ENCODE measurements around the gene ADCY3.

The ADCY3 gene

DNA sequence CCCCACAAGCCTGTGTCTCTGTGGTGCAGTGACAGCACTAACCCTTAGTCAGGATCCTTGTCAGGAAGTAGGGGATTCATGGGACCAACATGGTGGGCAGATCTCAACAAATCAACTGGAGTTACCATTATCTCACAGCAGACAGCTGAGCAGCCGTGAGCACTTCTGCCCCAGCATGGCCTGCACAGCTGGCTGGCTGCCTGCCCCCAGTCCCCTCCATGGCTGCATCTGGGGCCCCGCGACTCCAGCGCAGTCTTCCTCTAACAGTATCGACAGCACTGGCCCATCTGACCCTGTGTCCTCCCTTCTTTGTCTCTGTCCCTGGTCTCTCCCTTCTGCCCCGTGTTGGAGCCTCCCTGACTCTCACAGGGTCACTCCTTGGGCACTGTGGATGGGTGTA, 4.7 kb upstream of the ADCY3 start:
- no peak for DNase-seq

DNA sequence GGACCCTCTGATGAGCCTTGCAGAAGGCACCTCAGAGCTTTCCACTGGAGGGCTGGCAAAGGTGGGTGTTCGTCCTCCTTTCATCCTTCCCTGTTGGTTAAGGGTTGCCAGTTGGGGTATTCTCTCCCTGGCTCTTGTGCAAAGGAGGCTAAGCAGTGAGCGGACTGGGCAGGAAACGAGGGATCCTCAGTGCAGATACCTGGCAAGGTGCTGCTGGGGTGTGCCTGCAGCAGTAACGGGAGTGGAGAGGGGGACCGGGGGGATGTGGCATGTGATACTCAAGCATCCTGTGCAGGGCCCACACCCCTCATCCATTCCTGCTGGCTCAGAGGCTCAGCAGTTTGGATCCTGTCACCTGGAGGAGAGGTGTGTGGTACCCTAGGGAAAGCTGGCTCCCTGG, 4.2 kb upstream of the ADCY3 start:
- no peak for DNase-seq

DNA sequence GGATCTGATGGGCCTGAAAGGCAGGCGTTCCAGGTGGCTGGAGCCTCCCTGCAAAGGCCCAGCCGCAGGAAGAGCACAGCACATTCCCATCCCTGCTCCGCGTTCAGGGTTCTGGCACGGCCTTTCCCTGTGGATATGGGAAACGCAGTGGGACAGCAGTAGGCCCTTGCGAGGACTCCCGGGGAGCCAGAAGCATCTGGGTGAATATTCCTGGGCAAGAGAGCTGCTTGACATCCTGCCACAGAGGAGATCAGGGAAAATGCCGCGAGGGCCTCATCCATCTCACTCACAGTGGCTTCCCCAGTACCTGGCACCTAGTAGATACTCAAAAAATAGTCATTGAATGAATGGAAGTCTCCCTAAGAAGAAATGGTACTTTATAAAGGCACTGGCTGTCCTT, 3.1 kb upstream of the ADCY3 start:
- DNase-seq: no peak

DNA sequence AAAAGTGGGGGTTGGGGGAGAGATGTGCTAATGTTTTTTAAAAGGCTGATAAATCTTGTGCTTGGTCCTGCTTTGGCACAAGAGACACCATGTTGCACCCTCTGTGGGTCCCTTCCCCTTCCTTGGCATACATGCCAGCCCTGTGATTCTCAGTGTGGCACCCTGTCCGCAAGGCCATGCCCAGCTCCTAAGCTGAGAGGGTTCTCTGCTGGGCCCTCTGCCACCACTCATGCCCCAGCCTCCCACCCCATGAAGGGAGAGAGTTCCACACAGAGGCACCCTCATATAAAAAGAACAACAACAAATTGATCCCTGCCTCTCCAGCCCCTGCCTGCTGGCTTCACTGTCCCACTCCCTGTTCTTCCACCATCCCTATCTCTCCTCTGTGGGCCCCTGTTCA, 2.5 kb upstream of the ADCY3 start:
- DNase-seq: no peak

DNA sequence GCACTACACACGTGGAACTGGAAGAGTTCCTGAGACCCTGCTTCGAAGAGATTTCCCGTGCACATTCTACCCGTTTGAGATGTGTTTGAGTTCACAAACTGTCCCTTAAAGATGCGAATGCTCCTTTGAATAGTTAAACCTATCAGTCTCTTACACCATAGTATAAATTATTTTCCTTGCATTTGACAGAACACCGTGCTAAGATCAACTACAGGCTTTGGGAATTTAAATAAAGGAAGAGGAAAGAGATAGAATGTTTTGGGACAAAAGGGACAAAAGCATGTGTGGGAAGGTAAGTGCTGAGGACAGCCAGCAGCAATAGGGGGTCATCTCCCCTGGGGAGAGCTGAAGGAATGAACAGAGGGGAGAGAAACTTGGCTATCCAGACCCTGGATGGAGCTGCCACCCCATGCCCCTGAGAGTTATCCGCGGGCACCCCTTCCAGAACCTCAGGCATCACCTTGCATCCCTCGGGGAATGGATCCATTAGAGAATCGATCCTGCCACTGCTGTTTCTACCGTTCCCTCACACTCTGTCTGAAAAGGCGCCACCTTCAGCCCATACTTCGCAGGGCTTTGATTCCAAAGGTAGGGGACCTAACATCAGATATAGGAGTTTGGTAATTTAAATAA, 888 bp upstream of the ADCY3 start:
- no peak for DNase-seq

DNA sequence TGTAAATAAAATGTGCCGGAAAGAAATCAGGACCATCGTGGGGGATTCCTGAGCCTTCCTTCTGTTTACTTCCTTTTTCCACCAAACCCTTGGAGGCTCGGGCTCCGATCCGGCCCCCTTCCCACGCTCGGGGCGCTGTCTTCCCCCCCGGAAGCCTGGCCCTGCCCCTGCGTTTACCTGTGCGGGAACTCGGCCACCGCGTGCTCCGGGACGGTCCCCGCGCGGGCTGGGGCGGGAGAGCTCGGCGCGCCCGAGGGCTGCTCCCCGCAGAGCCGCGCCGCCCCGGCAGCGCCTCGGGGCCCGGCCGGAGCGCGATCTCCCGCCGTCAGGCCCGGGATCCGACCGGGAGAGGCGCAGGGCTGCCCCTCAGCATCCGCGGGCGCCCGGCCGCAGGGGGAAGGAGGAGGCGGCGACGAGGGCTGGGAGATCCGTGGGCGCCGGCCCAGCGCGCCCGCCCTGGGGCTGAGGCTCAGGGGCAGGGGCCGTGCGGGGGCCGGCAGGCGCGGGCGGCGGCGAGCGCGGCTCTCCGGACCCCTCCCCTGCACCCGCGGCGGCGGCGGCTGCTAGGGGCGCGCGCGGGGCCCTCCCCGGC, 435 bp downstream of the ADCY3 start:
- no peak for DNase-seq

DNA sequence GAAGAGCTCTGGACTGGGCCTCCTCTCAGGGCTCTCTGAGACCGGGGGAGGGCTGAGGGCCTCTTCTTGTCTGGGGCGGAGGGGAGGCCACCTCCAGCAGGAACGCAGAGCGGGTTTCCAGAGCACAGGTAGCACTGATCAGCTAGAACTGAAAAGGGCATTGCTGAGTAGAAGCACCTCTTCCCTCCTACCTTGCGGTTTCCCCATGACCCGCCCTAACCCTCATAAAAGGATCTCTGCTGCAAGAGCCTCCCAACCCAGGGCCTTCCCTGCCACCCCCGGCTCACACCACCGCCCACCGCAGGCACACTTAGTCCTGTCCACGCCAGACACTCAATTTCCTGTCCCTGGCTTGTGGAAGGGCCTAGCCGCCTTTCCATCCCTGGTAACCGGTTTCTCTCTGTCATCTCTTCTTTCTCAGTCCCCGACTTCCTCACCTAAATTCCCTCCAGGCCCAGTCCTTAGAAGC, 966 bp downstream of the ADCY3 start:
- no peak for DNase-seq

DNA sequence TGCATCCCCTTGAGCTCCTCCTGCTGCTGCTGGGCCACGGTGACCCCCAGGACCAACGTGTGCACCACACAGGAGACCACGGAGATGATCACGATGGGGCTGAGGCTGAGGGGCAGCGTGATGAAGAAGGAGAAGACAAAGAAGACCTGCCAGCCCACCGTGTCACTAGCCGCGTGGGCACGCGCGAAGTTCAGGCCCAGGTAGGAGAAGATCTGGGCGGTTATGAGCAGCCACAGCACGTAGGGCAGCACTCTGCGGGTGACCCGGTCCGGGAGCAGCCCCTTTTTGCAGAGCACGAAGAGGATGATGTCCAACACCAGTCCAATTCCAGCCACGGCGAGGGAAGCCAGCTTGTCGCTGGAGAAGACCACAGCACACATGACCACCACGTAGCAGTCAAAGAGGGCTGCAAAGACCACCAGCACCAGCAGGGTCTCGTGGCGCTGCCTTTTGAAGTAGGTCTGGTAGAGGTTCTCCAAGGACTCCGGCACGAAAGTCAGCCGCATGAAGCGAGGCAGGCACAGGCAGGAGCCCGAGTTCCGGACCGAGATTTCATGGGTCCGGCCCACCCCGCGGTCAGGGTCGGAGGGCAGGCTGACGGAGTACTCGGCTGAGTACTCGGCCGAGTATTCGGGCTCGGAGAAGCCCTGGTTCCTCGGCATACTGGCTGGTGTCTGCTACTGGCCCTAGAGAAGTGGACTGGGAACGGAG, 1.6 kb downstream of the ADCY3 start:
- no peak for DNase-seq

DNA sequence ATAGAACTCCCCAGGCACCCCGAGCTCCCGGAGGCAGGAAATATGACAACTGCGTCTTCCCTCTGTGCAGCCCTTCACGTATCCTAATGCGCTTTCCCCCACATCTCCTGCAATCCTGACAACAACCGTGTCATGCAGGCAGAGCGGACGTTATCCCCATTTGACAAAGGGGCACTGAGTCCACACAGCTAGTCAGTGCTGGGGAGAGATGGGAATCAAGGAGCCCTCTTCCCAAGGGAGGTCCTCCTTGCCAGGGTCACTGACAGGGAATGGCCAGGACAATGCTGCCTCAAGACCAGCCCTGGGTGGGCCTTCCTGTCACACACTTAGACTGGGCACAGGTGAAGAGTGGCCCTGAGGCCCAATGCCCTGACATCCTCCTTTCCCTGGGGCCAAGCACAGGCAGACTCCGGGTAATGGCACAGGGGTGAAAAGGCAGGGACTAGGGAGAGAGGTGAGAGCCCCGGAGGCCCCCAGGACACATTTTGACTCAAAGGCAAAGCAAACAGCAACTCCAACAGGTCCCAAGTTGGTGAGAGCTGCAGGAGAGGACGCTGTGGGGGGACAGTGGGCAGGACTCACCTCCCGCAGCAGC, 2.2 kb downstream of the ADCY3 start:
- DNase-seq: no peak

DNA sequence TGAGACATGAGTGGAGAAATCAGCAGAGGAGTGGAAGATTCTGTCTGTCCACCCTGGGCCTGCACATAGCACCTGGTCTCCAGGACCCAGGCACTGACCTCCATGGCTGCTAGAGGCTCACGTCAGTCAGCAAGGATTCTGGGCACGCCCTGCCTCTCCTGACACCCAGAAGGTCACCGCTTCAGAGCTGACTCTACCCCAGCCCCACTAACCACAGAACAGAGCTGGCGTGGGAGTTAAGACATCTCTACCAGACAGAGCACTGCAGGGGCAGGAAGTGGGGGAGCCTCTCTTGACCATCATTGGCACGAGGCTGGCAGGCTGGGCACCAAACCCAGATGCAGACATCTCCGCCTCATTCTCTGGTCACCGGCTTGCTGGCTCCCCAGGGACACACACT, 3.0 kb downstream of the ADCY3 start:
- no peak for DNase-seq

DNA sequence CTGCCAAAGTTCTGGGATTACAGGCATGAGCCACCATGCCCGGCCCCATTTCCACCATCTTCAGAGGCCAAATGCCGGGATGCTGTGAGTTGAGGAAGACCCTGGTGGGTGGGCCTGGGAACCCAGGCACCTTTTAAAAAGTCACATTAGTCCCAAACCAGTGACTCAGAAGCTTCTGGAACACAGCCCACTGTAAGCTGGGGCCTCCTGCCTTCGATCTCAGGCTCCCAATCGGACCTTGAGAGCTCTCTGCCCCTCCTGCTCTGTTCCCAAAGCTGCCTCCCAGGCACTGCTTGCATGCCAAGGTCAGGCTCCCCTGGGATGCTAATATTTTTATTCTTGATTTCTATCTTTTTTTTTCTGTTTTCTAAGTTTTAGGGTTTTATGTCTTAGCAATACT, 4.2 kb downstream of the ADCY3 start:
- no peak for DNase-seq

DNA sequence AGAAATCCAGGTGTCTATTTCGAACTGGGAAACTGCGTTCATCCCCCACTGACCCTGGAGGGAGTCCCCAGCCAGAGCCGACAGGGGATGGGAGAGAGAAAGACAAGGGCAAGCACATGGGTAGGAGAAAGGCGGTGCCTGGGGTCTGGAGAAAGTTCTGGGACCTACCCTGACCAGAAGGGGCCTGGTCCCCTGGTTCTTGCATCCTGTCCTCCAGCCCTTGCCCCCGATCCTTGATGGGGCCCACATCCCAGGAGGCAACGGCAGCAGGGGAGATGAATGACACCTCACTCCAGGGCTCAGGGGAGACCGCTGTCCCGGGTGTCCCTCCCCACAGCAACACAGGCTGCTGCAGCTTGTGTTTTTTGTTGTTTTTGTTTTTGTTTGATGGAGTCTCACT, 4.9 kb downstream of the ADCY3 start:
- DNase-seq: no peak

DNA sequence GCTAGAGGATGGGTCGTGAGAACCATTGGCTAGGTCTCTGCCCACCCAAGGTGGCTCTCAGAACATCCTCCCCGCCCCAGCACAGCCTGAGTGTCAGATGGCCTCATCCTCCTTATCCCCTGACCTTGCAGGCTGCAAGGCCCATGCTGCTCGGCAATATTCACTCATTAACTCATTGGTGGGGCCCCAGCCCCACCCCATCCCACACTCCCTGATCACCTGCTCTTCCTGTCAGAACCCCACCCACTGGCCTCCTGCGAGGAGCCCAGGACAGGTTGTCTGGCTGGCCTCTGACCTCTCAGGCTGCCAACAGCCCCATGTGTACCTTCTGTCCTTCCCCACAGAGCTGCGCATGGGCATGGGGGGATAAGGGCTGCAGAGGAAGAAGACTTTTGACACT, 5.3 kb downstream of the ADCY3 start:
- DNase-seq: no peak

DNA sequence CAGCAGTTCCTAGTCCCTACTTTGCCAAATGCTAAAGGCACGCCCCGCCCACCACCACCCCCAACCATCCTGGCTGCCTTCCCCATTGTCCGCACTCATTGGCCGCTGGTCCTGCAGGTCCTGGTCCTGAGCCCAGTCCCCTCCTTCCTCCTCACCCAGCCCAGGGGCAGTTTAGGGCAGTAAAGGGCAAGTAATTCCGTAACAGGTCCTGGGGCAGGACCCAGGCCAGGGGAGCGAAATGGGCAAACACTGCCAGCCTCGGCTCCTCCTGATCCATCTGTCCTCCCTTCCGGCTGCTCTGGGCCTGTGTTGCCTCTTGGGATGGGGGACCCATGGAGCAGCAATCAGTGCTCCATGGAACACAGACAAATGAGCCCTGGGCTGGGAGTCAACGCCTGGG, 6.1 kb downstream of the ADCY3 start:
- DNase-seq: no peak

DNA sequence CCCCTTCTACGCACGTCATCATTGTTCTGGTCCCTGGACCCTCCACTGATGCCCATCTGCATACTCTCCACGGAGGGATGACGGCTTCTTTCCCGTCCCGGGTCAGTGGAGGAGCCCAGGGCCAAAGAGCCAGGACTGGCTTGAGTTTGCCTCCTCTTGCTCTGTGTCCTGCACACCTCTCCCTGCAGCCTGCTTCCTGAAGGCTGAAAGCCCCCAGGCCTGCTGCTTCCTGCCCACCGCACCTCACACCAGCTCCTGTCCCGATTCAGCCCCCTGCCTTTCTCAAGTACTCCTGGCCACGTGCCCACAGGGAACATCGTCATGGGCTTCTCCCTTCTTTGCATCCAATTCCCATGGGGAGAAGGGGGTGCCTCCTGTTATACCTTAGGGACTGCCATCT, 7.1 kb downstream of the ADCY3 start:
- DNase-seq: no peak

DNA sequence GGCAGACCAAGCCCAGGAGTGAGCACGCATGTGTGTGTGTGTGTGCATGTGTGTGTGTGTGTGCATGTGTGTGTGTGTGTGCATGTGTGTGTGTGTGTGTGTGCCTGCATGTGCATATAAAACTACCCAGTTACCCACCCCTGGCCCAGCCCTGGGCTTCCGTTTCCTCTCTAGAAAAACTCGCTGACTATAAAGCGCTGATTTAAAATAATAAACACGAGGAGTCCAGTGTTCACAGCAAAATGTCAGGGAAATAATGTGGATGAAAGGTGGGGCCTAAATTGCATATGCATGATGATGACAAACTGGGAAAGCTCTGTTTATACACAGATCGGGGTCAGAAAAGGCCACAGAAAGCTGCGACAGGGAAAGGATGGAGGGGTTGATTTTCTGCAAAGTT, 7.5 kb downstream of the ADCY3 start:
- no peak for DNase-seq

DNA sequence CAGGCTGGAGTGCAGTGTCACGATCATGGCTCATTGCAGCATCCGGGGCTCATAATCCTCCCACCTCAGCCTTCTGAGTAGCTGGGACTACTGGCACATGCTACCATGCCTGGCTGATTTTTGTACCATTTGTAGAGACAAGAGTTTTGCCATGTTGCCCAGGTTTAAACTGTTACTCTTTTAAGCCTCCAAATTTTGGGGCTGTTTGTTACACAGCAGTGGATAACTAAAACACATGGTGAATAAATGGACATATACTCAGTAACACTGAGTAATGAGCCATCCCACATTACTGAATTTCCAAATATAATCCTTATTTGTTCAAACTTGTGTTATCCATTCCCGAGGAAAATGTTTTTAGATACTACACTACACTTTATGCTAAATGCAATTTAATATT, 9.8 kb downstream of the ADCY3 start:
- DNase-seq: no peak

DNA sequence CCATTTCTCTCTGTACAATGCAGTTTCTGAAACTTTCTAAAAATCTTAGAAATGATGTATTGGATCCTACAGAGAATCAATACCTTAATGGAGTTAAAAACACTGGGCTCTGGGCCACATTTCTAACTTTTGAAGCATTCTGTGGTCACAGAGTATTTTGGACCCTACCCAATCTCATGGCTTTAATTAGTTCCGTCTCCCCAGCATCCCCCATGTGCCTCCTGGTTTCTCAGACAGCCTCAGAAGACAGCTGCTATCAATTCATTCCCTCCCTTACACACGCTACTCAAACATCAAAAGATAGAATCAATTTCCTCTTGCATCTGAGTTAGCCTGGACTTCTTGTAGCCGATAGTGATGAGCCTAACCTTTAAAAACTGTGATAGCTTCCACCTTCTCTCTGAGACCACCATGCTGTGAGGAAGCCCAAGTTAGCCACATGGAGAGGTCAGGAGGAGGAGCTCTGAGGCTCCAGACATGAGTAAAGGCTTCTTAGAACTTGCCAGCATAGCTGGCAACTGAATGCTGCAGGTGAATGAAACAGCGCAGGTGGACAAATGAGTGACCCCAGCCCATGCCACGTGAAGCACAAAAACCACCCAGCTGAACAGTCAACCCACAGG, 10.4 kb downstream of the ADCY3 start:
- DNase-seq: no peak

DNA sequence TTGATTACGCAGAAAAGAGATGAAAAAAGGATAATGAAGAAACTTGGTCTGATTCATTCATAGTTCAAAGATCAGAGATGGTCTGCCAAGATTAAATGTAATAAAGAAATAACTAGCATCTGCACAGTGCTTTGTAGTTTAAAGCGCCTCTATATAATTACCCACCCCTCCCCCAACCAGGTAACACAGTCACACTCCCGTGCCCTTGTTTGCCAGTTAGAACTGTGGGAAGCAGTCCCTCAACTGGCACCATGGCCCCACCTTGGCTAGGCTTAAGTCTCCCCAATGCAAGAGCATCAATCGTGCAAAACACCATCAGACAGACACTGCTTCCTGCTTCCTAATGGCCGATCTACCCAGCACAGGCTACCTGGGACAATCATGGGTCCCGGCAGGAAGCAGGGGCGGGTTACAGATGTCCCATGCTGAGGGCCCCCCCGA, 11.6 kb downstream of the ADCY3 start:
- DNase-seq: no peak

DNA sequence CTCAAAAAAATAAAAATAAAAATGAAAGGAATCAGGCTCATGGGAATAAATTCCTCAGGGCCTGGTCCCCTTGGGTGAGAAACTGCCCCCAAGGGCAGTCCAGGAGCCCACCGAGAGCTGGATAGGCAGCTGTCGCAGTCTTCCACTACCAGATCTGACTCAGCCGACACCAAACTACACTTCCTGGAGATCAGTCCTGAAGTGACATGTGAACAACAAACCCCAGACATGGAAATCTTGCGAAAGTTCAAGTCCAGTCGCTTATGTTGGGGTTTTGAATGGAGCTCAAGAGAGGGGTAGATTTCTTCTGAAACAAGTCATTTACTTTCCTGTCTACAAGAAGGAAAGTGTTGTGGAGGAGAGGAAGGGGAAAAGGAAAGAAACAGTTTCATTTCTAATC, 12.9 kb downstream of the ADCY3 start:
- no peak for DNase-seq

DNA sequence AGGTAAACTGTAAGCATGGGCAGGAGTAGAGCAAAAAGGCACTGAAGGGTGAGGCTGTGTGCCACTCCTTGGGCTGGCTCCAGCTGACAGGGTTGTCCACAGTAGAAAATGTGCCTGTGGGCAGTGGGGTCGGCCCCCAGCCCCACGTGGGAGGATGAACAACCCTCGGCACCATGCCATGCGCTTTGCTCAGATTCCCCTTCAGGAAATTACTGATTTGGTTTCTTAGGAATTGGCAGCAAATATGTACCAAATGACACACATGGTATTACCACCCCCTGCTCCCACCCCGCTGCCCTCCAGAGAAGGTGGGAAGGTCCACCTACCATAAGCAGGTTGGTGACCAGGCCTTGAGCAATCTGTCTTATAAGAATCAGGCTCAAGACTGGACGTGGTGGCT, 13.6 kb downstream of the ADCY3 start:
- no peak for DNase-seq

DNA sequence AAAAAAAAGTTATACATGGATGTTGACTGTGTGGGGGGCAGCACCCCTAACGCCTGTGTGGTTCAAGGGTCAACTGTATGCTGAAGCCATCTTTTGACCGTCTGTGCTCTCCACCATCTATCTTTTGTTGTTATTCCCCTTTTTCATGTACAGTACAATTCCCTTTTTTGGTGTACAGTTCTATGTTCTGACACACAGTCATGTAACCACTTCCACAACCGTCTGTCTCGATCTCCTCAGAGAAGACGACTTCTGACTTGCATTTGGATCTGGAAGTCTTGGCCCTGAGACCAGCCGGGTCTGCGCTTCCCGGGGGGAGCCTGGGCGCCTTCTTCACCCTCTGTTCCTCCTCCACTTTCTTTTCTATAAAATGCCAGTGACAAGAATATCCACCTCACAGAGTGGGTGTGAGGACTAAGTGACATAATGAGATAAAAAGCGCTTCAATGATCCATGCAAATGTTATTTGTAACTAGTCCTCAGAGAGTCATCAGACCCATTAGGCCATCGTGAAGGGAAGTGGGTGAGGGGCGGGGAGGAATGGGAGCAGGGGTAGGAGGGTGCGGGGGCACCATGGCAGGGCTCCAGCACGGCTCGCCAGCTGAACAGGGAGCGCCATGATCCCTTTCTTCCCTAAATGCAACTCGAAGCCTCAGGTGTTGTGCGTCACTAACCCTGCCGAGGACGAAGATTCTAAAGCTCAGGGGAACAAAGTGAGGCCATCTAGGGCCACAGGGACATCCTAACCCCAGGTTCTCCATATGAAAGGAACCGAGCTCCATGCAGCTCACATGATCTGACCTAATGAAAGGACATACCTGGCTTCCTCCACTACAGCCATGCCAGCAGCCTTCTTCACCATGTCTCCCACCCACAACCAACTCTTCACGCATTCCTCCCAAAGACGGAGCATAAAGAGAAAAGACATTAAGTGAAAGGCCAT, 16.6 kb downstream of the ADCY3 start:
- DNase-seq: no peak

All from NCI-H748 treated with DMSO at 0.1 percent for 48 hours (cell line).